HepG2 (cell line): Measurements from ENCODE around the gene MAN1B1. TPM values are rescaled to one million over a fixed set of nuclear protein-coding genes. Genes with fewer than 3 reads are reported as not detected.

Experiments
- CBX5 ChIP-seq: sonication (generic); formaldehyde crosslinking; IDR thresholded peaks from 2 replicates; pipeline ENCODE4 v1.4.0; 2020; ENCODE audit warnings: missing genetic modification reagents, borderline replicate concordance
- DMAP1 ChIP-seq: IDR thresholded peaks from 2 replicates; pipeline ENCODE4 v1.6.1; 2016
- LCORL ChIP-seq, 2 experiments: fragments of 450-650 bp in 1 of 2; sonication (generic) in 1 of 2; formaldehyde crosslinking in 1 of 2; IDR thresholded peaks; 2 replicates each; pipeline versions ENCODE4 v1.5.0 to v1.6.1; 2017 to 2020; ENCODE audit warnings: antibody characterized with exemption in 1 of 2, missing genetic modification reagents in 1 of 2
- ZBTB1 ChIP-seq: sonication (generic); formaldehyde crosslinking; IDR thresholded peaks from 2 replicates; pipeline ENCODE4 v1.4.0; 2020; ENCODE audit warnings: missing genetic modification reagents, borderline replicate concordance
- ZNF256 ChIP-seq: sonication (generic); formaldehyde crosslinking; conservative IDR thresholded peaks from 2 replicates; pipeline ENCODE4 v1.4.0; 2020; ENCODE audit warnings: missing genetic modification reagents
- ZNF451 ChIP-seq: sonication (generic); formaldehyde crosslinking; IDR thresholded peaks from 2 replicates; pipeline ENCODE4 v1.5.0; 2020; ENCODE audit warnings: mild to moderate bottlenecking, missing genetic modification reagents
- polyA plus RNA-seq, 8 experiments: library from polyadenylated mRNA; depleted of rRNA in 3 of 8; stranded (reverse) in 7 of 8; unstranded in 1 of 8; fragments of >200 nt; fragmentation: Illumina TruSeq in 4 of 8; extraction: Trizol in 4 of 8; gene quantifications; 2 replicates each; pipeline versions ENCODE4 v1.2.1 to v1.2.3, GENCODE V29; 2011 to 2016; ENCODE audit warnings: low read depth in 4 of 8, missing spikeins in 1 of 8, mixed read lengths in 1 of 8; ENCODE audit not compliant: insufficient read depth in 1 of 8
- total RNA-seq, 5 experiments: library from RNA; depleted of rRNA; stranded (reverse); fragments of >200 nt; fragmentation: Illumina TruSeq; extraction: Trizol; gene quantifications; 2 replicates each; pipeline ENCODE4 v1.2.3, GENCODE V29; 2016; ENCODE audit warnings: low read depth in 1 of 5
- TF ChIP-seq, protein P1 (sequence below): sonication (generic); formaldehyde crosslinking; IDR thresholded peaks from 2 replicates; pipeline ENCODE4 v1.4.0; 2020; ENCODE audit warnings: mild to moderate bottlenecking, missing genetic modification reagents
- TF ChIP-seq, protein P2 (sequence below): sonication (generic); formaldehyde crosslinking; conservative IDR thresholded peaks from 2 replicates; pipeline ENCODE4 v1.8.1; 2023; ENCODE audit warnings: missing genetic modification reagents
- TF ChIP-seq, protein P3 (sequence below): sonication (generic); formaldehyde crosslinking; IDR thresholded peaks from 2 replicates; pipeline ENCODE4 v1.9.0; 2021; ENCODE audit warnings: mild to moderate bottlenecking, missing genetic modification reagents
- TF ChIP-seq, protein P4 (sequence below): sonication (generic); formaldehyde crosslinking; IDR thresholded peaks from 2 replicates; pipeline ENCODE4 v1.8.0; 2022; ENCODE audit warnings: missing genetic modification reagents, mild to moderate bottlenecking, moderate library complexity, borderline replicate concordance
- TF ChIP-seq, protein P5 (sequence below): sonication (generic); formaldehyde crosslinking; IDR thresholded peaks from 2 replicates; pipeline ENCODE4 v1.5.0; 2020; ENCODE audit warnings: missing genetic modification reagents
- TF ChIP-seq, protein P6 (sequence below): conservative IDR thresholded peaks from 2 replicates; pipeline ENCODE4 v1.6.1; 2018; ENCODE audit warnings: missing genetic modification reagents

MAN1B1 gene
- total and polyA plus RNA-seq, 2 of the 13 experiments (the other 11 are each of a cell fraction or from before 2014, with no cell fraction given): 48.9 to 59.5 TPM

DNA sequence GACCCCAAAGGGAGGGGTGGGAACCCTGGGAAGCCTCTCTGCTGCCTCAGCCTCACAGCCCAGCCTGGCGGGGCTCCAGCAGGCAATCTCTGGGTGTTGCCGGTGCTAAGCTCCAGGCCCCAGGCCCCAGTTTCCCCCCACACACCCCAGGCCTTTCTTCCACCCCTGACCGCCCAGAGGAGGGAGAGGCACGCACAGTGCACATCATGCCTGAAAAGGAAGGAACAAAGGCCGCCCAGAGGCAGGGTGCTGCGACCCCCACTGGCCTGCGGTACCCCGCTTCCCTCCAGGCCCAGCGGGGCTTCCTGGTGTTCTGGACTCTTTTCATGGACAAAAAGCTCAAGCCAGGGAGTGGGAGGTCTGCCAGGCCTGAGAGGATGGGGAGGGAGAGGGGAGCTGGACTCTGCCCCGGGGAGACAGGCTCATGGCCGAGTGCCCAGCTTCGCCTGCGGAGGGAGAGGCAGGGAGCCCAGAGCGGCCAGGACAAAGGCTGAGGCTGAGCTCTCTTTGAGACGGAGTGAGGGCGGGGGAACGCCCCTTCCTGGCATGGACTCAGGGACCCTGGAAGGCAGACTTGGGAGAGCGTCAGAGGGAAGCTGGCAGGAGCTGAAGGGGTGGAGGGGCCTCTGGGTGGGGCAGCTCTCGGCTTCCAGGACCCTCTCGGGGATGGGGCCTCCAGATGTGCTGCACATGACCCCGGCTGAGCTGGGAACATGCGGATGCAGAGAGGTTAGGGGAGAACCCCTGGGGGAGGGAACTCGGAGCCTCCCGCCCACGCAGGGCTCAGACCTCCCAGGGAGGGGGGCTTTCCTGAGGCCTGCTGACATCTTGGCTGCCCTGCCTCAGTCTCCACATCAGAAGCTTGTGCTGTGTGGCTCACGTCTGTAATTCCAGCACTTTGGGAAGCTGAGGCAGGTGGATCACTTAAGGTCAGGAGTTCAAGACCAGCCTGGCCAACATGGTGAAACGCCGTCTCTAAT, 31.1 kb upstream of the MAN1B1 start (continued):
- TF ChIP-seq ZBTB1 (CRISPR knock-in tag) (no peak), LCORL (IDR thresholded peaks at IDR 0.05) (no peak), LCORL (CRISPR knock-in tag; IDR thresholded peaks at IDR 0.05) (peak; percentile 90), CBX5 (CRISPR knock-in tag) (no peak), ZNF256 (no peak; the same call in 1 of the 2 replicates), ZNF451 (0 out of 2 replicates have a peak, but pooled peaks have one; percentile 28), DMAP1 (CRISPR knock-in tag) (peak; percentile 62)
- TF ChIP-seq, protein P1, sequence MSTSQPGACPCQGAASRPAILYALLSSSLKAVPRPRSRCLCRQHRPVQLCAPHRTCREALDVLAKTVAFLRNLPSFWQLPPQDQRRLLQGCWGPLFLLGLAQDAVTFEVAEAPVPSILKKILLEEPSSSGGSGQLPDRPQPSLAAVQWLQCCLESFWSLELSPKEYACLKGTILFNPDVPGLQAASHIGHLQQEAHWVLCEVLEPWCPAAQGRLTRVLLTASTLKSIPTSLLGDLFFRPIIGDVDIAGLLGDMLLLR (CRISPR knock-in tag): no peak
- TF ChIP-seq, protein P2, sequence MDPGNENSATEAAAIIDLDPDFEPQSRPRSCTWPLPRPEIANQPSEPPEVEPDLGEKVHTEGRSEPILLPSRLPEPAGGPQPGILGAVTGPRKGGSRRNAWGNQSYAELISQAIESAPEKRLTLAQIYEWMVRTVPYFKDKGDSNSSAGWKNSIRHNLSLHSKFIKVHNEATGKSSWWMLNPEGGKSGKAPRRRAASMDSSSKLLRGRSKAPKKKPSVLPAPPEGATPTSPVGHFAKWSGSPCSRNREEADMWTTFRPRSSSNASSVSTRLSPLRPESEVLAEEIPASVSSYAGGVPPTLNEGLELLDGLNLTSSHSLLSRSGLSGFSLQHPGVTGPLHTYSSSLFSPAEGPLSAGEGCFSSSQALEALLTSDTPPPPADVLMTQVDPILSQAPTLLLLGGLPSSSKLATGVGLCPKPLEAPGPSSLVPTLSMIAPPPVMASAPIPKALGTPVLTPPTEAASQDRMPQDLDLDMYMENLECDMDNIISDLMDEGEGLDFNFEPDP (CRISPR knock-in tag): no peak
- TF ChIP-seq, protein P3, sequence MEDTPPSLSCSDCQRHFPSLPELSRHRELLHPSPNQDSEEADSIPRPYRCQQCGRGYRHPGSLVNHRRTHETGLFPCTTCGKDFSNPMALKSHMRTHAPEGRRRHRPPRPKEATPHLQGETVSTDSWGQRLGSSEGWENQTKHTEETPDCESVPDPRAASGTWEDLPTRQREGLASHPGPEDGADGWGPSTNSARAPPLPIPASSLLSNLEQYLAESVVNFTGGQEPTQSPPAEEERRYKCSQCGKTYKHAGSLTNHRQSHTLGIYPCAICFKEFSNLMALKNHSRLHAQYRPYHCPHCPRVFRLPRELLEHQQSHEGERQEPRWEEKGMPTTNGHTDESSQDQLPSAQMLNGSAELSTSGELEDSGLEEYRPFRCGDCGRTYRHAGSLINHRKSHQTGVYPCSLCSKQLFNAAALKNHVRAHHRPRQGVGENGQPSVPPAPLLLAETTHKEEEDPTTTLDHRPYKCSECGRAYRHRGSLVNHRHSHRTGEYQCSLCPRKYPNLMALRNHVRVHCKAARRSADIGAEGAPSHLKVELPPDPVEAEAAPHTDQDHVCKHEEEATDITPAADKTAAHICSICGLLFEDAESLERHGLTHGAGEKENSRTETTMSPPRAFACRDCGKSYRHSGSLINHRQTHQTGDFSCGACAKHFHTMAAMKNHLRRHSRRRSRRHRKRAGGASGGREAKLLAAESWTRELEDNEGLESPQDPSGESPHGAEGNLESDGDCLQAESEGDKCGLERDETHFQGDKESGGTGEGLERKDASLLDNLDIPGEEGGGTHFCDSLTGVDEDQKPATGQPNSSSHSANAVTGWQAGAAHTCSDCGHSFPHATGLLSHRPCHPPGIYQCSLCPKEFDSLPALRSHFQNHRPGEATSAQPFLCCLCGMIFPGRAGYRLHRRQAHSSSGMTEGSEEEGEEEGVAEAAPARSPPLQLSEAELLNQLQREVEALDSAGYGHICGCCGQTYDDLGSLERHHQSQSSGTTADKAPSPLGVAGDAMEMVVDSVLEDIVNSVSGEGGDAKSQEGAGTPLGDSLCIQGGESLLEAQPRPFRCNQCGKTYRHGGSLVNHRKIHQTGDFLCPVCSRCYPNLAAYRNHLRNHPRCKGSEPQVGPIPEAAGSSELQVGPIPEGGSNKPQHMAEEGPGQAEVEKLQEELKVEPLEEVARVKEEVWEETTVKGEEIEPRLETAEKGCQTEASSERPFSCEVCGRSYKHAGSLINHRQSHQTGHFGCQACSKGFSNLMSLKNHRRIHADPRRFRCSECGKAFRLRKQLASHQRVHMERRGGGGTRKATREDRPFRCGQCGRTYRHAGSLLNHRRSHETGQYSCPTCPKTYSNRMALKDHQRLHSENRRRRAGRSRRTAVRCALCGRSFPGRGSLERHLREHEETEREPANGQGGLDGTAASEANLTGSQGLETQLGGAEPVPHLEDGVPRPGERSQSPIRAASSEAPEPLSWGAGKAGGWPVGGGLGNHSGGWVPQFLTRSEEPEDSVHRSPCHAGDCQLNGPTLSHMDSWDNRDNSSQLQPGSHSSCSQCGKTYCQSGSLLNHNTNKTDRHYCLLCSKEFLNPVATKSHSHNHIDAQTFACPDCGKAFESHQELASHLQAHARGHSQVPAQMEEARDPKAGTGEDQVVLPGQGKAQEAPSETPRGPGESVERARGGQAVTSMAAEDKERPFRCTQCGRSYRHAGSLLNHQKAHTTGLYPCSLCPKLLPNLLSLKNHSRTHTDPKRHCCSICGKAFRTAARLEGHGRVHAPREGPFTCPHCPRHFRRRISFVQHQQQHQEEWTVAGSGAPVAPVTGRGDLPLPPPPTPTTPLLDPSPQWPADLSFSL (CRISPR knock-in tag): no peak
- TF ChIP-seq, protein P4, sequence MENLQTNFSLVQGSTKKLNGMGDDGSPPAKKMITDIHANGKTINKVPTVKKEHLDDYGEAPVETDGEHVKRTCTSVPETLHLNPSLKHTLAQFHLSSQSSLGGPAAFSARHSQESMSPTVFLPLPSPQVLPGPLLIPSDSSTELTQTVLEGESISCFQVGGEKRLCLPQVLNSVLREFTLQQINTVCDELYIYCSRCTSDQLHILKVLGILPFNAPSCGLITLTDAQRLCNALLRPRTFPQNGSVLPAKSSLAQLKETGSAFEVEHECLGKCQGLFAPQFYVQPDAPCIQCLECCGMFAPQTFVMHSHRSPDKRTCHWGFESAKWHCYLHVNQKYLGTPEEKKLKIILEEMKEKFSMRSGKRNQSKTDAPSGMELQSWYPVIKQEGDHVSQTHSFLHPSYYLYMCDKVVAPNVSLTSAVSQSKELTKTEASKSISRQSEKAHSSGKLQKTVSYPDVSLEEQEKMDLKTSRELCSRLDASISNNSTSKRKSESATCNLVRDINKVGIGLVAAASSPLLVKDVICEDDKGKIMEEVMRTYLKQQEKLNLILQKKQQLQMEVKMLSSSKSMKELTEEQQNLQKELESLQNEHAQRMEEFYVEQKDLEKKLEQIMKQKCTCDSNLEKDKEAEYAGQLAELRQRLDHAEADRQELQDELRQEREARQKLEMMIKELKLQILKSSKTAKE (CRISPR knock-in tag): no peak
- TF ChIP-seq, protein P5, sequence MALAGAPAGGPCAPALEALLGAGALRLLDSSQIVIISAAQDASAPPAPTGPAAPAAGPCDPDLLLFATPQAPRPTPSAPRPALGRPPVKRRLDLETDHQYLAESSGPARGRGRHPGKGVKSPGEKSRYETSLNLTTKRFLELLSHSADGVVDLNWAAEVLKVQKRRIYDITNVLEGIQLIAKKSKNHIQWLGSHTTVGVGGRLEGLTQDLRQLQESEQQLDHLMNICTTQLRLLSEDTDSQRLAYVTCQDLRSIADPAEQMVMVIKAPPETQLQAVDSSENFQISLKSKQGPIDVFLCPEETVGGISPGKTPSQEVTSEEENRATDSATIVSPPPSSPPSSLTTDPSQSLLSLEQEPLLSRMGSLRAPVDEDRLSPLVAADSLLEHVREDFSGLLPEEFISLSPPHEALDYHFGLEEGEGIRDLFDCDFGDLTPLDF (CRISPR knock-in tag): no peak
- TF ChIP-seq, protein P6, sequence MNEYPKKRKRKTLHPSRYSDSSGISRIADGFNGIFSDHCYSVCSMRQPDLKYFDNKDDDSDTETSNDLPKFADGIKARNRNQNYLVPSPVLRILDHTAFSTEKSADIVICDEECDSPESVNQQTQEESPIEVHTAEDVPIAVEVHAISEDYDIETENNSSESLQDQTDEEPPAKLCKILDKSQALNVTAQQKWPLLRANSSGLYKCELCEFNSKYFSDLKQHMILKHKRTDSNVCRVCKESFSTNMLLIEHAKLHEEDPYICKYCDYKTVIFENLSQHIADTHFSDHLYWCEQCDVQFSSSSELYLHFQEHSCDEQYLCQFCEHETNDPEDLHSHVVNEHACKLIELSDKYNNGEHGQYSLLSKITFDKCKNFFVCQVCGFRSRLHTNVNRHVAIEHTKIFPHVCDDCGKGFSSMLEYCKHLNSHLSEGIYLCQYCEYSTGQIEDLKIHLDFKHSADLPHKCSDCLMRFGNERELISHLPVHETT: peak; percentile 40; the same call in 1 of the 2 replicates
